Stromal cell of bone marrow (primary cell): ENCODE data around the gene TNK1.

Experiments
- DNase-seq: peaks from one replicate; pipeline ENCODE4 v3.0.0-alpha.2; 2012; ENCODE audit warnings: low read depth

TNK1 gene

GRCh38 chr17:7391307-7391706, 10.4 kb downstream of the TNK1 start:
- DNase-seq = no peak

- no peak for DNase-seq
Measured at GRCh38 chr17:7392696-7393612, 12.1 kb downstream of the TNK1 start.

- no peak for DNase-seq
Measured at GRCh38 chr17:7393613-7394451, 12.9 kb downstream of the TNK1 start.

- DNase-seq = peak; percentile 74
Measured at GRCh38 chr17:7394452-7395191, 13.7 kb downstream of the TNK1 start, which contains the start of gene PLSCR3. Gene PLSCR3 (minus strand): TSS chr17:7394525. CDS start chr17:7394110, 415 bp downstream.

- no peak for DNase-seq
Measured at GRCh38 chr17:7396147-7396546, 15.3 kb downstream of the TNK1 start.

- no peak for DNase-seq
Measured at GRCh38 chr17:7398612-7399011, 17.7 kb downstream of the TNK1 start.

- no peak for DNase-seq
Measured at GRCh38 chr17:7403043-7403726, 22.3 kb downstream of the TNK1 start.

- DNase-seq = peak; percentile 55
Measured at GRCh38 chr17:7403727-7403976, 22.8 kb downstream of the TNK1 start.

GRCh38 chr17:7403977-7404736, 23.3 kb downstream of the TNK1 start, which contains the start of gene TMEM256:
Gene TMEM256 (minus strand): TSS chr17:7404097. CDS start chr17:7404084, 13 bp downstream.
- peak; percentile 100 for DNase-seq

- no peak for DNase-seq
Measured at GRCh38 chr17:7404737-7405349, 24.0 kb downstream of the TNK1 start.

GRCh38 chr17:7405350-7406234, 24.7 kb downstream of the TNK1 start:
- DNase-seq = no peak

- DNase-seq = no peak
Measured at GRCh38 chr17:7406235-7406825, 25.4 kb downstream of the TNK1 start.

- DNase-seq = no peak
Measured at GRCh38 chr17:7407082-7407481, 26.2 kb downstream of the TNK1 start.

- no peak for DNase-seq
Measured at GRCh38 chr17:7407485-7408251, 26.8 kb downstream of the TNK1 start, which contains the start of gene NLGN2. Gene NLGN2 (plus strand): TSS chr17:7407845. CDS start chr17:7408256, 411 bp downstream.

- no peak for DNase-seq
Measured at GRCh38 chr17:7408252-7408727, 27.4 kb downstream of the TNK1 start.

GRCh38 chr17:7408863-7409262, 28.0 kb downstream of the TNK1 start:
- DNase-seq = no peak

GRCh38 chr17:7409716-7410115, 28.8 kb downstream of the TNK1 start:
- no peak for DNase-seq
